Heart right ventricle (tissue), 16 donors: ENCODE measurements around the gene GLRA3. TPM values are rescaled to one million over a fixed set of nuclear protein-coding genes. Genes with fewer than 3 reads are reported as not detected.

Experiments used
- ATAC-seq, 8 donors: fragments of 200-7000 bp; cut with Tn5 transposase; one replicate each; pipeline ENCODE4 v1.9.1; 2020; ENCODE audit warnings: mild to moderate bottlenecking in 8 of 8, moderate library complexity in 8 of 8, moderate number of reproducible peaks in 1 of 8
- DNase-seq, 2 donors: peaks; one replicate each; pipeline ENCODE4 v3.0.0-alpha.2; 2020
- H3K27ac ChIP-seq, 10 donors: fragments of 200-600 bp; sonication (generic) in 2 of 10; one replicate each; pipeline versions ENCODE4 v1.5.0 to v1.8.0; 2020 to 2022; ENCODE audit warnings: mild to moderate bottlenecking in 3 of 10
- H3K27me3 ChIP-seq, 7 donors: fragments of 200-600 bp; one replicate each; pipeline ENCODE4 v1.8.0; 2021 to 2022; ENCODE audit warnings: mild to moderate bottlenecking in 2 of 7
- H3K36me3 ChIP-seq, 9 donors: fragments of 200-600 bp; sonication (generic) in 1 of 9; one replicate each; pipeline versions ENCODE4 v1.5.0 to v1.8.0; 2020 to 2022; ENCODE audit warnings: mild to moderate bottlenecking in 2 of 9
- H3K4me1 ChIP-seq, 9 donors: fragments of 200-600 bp; sonication (generic) in 1 of 9; one replicate each; pipeline versions ENCODE4 v1.5.0 to v1.8.0; 2020 to 2022; ENCODE audit warnings: mild to moderate bottlenecking in 4 of 9
- H3K4me3 ChIP-seq, 10 donors: fragments of 200-600 bp; sonication (generic) in 2 of 10; one replicate each; pipeline versions ENCODE4 v1.5.0 to v1.8.0; 2020 to 2022; ENCODE audit warnings: mild to moderate bottlenecking in 7 of 10, moderate library complexity in 2 of 10
- H3K9me3 ChIP-seq, 11 donors: fragments of 200-600 bp in 10 of 11; sonication (generic) in 2 of 11; one replicate each; pipeline versions ENCODE4 v1.5.0 to v1.8.0; 2013 to 2022; ENCODE audit warnings: mild to moderate bottlenecking in 2 of 11, control low read depth in 1 of 11, moderate library complexity in 1 of 11
- WGBS, 2 donors: extraction: QIAGEN DNeasy Blood & Tissue Kit; methylation state at CpG; one replicate each; pipeline ENCODE4 v1.1.7; 2013; ENCODE audit warnings: inconsistent platforms in 1 of 2; 5-methylcytosine and 5-hydroxymethylcytosine counted together
- intact Hi-C, 10 donors: fragments of 100-400 bp; cut with DNase I; formaldehyde crosslinking; loops; one replicate each; pipeline versions ENCODE4 v1.11.1 to v1.14.2; 2022
- polyA plus RNA-seq, 2 donors: library from polyadenylated mRNA; stranded (reverse); fragments of 200-250 nt; gene quantifications; one replicate each; pipeline ENCODE4 v1.2.3, GENCODE V29; 2013
- total RNA-seq, 10 donors: library from RNA; stranded (reverse); fragmentation: NEBNext Ultra II Directional in 3 of 10; extraction: Animal tissue kit (Norgen Biotek cat#: 25700) in 3 of 10; gene quantifications; one replicate each; pipeline versions ENCODE4 v1.2.1 to v1.2.4, GENCODE V29; 2021 to 2023
- TF ChIP-seq, protein P1 (sequence below), 9 donors: fragments of 200-600 bp; sonication (generic) in 2 of 9; IDR thresholded peaks; one replicate each; pipeline versions ENCODE4 v1.5.0 to v1.8.0; 2021 to 2022; ENCODE audit warnings: antibody characterized with exemption in 9 of 9, mild to moderate bottlenecking in 5 of 9, moderate library complexity in 1 of 9
- donor health status: Arrhythmogenic right ventricular cardiomyopathy.
- donor health status: ischemic (EF 13 %, LVEDD 7.1; RV severe dilation, severe dysfunction).
- donor health status: healthy with polysubstance abuse.
- donor health status: DM: no; HTN: yes; CAD: no.
- donor health status: DM: no; HTN: no; CAD: no.
- donor health status: ischemic (EF 25% LVEDD 6.9; RV normal size, moderate dysfunction).
- donor health status: ischemic (EF 25% LVEDD 5.7; RV mildly dilated, moderate dysfunction).
- donor health status: healthy.
- donor health status: DM: yes; HTN: yes; CAD: no.
- donor health status: Ischemic cardiomyopathy.
- donor health status: ischemic (EF 35%, LVEDD 5.7; RV mildly dilated, moderate dysfunction).
- donor health status: nonischemic (EF 11% LVEDD 7.7; RV severe dilation, severe dysfunction).
- donor health status: DM: yes; HTN: yes; CAD: no.
- donor health status: PGD.
- donor health status: ischemic (EF 29% LVEDD 5.4; RV normal size, mild dysfunction).
- donor health status: nonischemic (EF 23%, LVEDD 6.1; RV moderate dilation, normal function).

Gene GLRA3
- total and polyA plus RNA-seq, 12 donors = not detected

DNA sequence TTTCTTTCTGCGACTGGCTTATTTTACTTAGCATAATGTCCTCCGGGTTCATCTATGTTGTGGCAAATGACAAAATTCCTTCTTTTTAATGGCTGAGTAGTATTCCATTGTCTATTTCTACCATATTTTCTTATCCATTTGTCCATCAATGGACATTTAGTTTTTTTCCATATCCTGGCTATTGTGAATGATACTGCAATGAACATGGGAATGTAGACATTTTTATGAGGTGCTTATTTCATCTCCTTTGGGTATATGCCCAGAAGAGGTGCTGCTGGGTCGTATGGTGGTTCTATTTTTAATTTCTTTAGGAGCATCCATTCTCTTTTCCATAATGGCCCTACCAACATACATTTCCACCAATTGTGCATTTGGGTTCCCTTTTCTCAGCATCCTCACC, 230.2 kb downstream of the GLRA3 start:
- TF ChIP-seq, protein P1, sequence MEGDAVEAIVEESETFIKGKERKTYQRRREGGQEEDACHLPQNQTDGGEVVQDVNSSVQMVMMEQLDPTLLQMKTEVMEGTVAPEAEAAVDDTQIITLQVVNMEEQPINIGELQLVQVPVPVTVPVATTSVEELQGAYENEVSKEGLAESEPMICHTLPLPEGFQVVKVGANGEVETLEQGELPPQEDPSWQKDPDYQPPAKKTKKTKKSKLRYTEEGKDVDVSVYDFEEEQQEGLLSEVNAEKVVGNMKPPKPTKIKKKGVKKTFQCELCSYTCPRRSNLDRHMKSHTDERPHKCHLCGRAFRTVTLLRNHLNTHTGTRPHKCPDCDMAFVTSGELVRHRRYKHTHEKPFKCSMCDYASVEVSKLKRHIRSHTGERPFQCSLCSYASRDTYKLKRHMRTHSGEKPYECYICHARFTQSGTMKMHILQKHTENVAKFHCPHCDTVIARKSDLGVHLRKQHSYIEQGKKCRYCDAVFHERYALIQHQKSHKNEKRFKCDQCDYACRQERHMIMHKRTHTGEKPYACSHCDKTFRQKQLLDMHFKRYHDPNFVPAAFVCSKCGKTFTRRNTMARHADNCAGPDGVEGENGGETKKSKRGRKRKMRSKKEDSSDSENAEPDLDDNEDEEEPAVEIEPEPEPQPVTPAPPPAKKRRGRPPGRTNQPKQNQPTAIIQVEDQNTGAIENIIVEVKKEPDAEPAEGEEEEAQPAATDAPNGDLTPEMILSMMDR (IDR thresholded peaks at IDR 0.05) = no peak
- intact Hi-C loops = no loop called here
- 72 to 73% methylated on average over 3 of the region's 3 CpGs for WGBS, 2 donors
- Histone ChIP-seq H3K27me3 (no peaks in the 10 kb centered on the region), H3K4me1 (peaks cover 0 to under 1% (median 0%) of the 10 kb centered on the region in 9 donors), H3K36me3 (no peaks in the 10 kb centered on the region), H3K27ac (no peak overlapping the region), H3K4me3 (no peak overlapping the region), H3K9me3 (no peaks in the 10 kb centered on the region)
- DNase-seq = no peak
- ATAC-seq = no peak

DNA sequence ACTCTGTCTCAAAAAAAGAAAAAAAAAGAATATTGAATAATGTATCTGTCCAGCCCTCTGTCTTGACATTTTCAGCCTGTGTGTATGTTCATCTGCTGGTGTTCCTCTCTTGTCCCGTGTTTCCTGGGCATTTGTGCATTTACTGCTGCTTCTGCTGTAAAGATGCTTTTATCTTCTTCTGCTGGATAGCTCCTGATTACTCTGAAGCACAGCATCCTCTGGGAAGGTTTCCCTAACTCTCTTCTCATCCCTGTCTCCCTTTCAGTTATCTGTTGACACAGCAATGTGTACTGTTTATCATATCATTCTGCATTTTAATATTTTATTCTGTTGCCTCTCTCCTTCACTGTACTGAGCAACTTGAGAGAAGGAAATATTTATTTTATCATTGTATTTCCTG, 232.5 kb downstream of the GLRA3 start:
- Histone ChIP-seq H3K36me3 (no peaks in the 10 kb centered on the region), H3K9me3 (no peaks in the 10 kb centered on the region), H3K4me3 (no peak overlapping the region), H3K4me1 (peaks cover 0 to 22% (median 0%) of the 10 kb centered on the region in 9 donors), H3K27me3 (no peaks in the 10 kb centered on the region), H3K27ac (no peak overlapping the region)
- ATAC-seq = no peak
- no peak for DNase-seq
- WGBS, 2 donors = 66% methylated on average over 1 of the region's 1 CpG
- intact Hi-C loops = no loop called here
- TF ChIP-seq, protein P1 (IDR thresholded peaks at IDR 0.05) = no peak

DNA sequence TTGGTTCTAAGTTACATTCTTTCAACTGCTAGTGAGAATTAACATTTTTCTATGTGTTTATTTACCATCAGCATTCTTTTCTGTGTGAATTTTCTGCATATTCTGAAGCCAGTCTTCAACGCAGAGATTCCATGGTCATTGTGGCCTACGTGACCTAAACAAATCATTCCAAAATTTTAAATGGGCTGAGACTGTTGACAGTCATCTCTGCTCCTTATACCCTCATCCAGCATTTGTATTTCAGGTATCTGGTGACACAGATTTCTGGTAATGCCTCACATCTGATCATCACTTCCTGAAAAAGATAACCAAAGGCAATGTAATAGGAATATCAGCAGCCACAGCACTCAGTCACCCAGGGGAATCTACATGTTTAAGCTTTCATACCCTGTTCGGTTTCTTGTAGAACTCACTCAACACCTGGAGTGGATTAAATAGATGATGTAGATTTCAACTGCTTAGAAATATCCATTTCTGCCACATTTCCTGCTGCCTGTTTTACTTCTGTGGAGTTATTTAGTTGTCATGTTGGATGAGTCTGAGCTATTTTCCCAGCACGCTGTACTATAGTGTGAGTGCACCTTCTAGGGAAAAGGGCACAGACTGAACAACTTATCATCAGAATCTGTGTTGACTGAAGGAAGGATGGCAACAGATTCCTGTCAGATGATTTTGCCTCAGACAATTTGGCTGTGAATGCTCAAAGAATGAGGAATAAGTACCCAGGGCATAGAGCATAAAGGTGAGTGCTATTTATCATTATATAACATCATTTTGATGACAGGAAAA, 233.7 kb downstream of the GLRA3 start:
- Histone ChIP-seq H3K9me3 (no peaks in the 10 kb centered on the region), H3K4me1 (peaks cover 0 to 29% (median 0%) of the 10 kb centered on the region in 9 donors), H3K27ac (no peak overlapping the region), H3K27me3 (no peaks in the 10 kb centered on the region), H3K4me3 (no peak overlapping the region), H3K36me3 (no peaks in the 10 kb centered on the region)
- DNase-seq = no peak
- WGBS, 2 donors = 70 to 76% methylated on average over 4 of the region's 4 CpGs
- TF ChIP-seq, protein P1 (IDR thresholded peaks at IDR 0.05) = no peak
- ATAC-seq = no peak
- intact Hi-C loops = no loop called here

DNA sequence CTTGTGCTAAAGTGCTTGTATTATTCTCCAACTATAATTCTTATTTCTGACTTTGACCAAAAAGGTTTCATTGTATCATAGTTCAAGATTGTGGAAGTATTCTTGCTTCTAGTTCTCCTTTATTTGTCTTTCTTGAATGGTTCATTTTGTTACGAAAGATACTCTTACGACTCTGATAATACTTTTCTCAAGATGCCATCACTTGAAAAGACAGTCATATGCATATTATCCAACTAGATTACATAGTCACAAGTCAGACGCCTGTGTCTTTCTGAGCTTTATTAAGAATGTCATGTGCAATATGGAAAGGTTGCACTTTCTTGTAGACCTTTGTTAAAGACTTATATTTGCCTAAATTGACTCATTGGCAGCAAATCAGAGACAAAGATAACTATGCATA, 235.3 kb downstream of the GLRA3 start:
- 83 to 87% methylated on average over 3 of the region's 3 CpGs for WGBS, 2 donors
- DNase-seq (no peak), ATAC-seq (no peak)
- peak overlapping the region in 1 of 10 donors; percentile 23 for H3K27ac ChIP-seq
- H3K9me3 ChIP-seq = no peaks in the 10 kb centered on the region
- intact Hi-C loops = no loop called here
- H3K4me1 ChIP-seq = peaks cover 0 to 29% (median 0%) of the 10 kb centered on the region in 9 donors
- no peaks in the 10 kb centered on the region for H3K36me3 ChIP-seq
- H3K4me3 ChIP-seq = no peak overlapping the region
- no peaks in the 10 kb centered on the region for H3K27me3 ChIP-seq
- TF ChIP-seq, protein P1 (IDR thresholded peaks at IDR 0.05) = no peak
